PFSK-1 (cell line): ENCODE results near the gene INTS12. TPM values are rescaled to one million over a fixed set of nuclear protein-coding genes. Genes with fewer than 3 reads are reported as not detected.
A peak's percentile ranks its signal among the peaks of the same experiment; 100 is the strongest.

Experiments used
- FOXP2 ChIP-seq: optimal IDR thresholded peaks from 2 replicates; pipeline ENCODE3; 2011; ENCODE audit warnings: borderline replicate concordance, control low read depth, inconsistent platforms; ENCODE audit not compliant: insufficient read depth; ENCODE audit errors: extremely low read length, extremely low read depth
- POLR2AphosphoS5 ChIP-seq: IDR thresholded peaks from 2 replicates; pipeline ENCODE4 v1.6.1; 2012; ENCODE audit warnings: low read depth, mild to moderate bottlenecking, control low read depth, low read length, moderate library complexity
- REST ChIP-seq, 2 experiments: IDR thresholded peaks; 2 replicates each; pipeline versions ENCODE4 v1.6.1 to v1.8.0; 2011 to 2012; ENCODE audit warnings: low read depth in 2 of 2, low read length in 2 of 2, control low read depth in 1 of 2, inconsistent platforms in 1 of 2, mild to moderate bottlenecking in 1 of 2, moderate library complexity in 1 of 2; ENCODE audit not compliant: insufficient read depth in 1 of 2
- SIN3A ChIP-seq: IDR thresholded peaks from 2 replicates; pipeline ENCODE4 v1.6.1; 2012; ENCODE audit warnings: mild to moderate bottlenecking, low read length, moderate library complexity, borderline replicate concordance; ENCODE audit not compliant: insufficient read depth
- TAF1 ChIP-seq: IDR thresholded peaks from 2 replicates; pipeline ENCODE4 v1.6.1; 2012; ENCODE audit warnings: low read length, control low read depth, borderline replicate concordance; ENCODE audit not compliant: insufficient read depth
- polyA plus RNA-seq: library from polyadenylated mRNA; unstranded; fragments of >200 nt; gene quantifications from one replicate; pipeline ENCODE4 v1.2.1, GENCODE V29; 2012; ENCODE audit warnings: low read depth, missing spikeins; ENCODE audit not compliant: insufficient read length

INTS12 gene
- 19.3 TPM for polyA plus RNA-seq

- TF ChIP-seq FOXP2 (peak; percentile 52), SIN3A (peak; percentile 98), REST (IDR thresholded peaks at IDR 0.05; ENCODE audit: insufficient read depth in 1 of 2, low read depth in 2 of 2, low read length in 2 of 2) (peak in 1 of 2 experiments; percentile 72; a peak in 3 of 4 replicates), POLR2AphosphoS5 (peak; percentile 93), TAF1 (peak; percentile 98)
These were observed at the start of gene INTS12, which contains the start of gene GSTCD for GRCh38 chr4:105708181-105709080. INTS12 (minus strand) TSS chr4:105708689; CDS start chr4:105700005, 8,684 bp downstream. GSTCD (plus strand) TSS chr4:105708784; CDS start chr4:105717614, 8,830 bp downstream.

DNA sequence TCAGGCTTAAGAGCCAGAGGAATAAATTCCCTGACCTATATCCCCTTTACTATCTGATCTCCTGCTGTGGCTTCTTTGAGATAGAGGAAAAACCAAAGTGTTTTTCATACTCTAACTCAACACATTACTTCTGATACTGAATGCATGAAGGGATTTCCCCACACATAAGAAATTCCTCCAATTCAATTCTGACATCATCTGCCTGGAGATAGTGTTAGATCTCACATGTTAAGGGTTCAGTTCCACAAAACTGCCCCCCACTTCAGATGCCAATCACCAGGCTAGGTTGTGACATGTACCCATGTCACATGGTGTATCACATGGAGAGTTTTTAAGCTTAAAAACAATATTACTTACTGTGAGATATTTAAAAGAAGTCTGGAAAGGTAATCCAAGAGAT, 46.9 kb upstream of the INTS12 start:
- TF ChIP-seq FOXP2 (no peak), REST (IDR thresholded peaks at IDR 0.05; ENCODE audit: insufficient read depth in 1 of 2, low read depth in 2 of 2, low read length in 2 of 2) (no peak), TAF1 (no peak), SIN3A (no peak), POLR2AphosphoS5 (no peak)

GRCh38 chr4:105753361-105753760, 44.9 kb upstream of the INTS12 start:
- TF ChIP-seq POLR2AphosphoS5: no peak
- TF ChIP-seq FOXP2: no peak
- TF ChIP-seq TAF1: no peak
- TF ChIP-seq REST (IDR thresholded peaks at IDR 0.05; ENCODE audit: insufficient read depth in 1 of 2, low read depth in 2 of 2, low read length in 2 of 2): no peak
- TF ChIP-seq SIN3A: no peak

GRCh38 chr4:105751718-105752299, 43.3 kb upstream of the INTS12 start:
- TF ChIP-seq REST (IDR thresholded peaks at IDR 0.05; ENCODE audit: insufficient read depth in 1 of 2, low read depth in 2 of 2, low read length in 2 of 2): no peak
- no peak for TF ChIP-seq FOXP2
- no peak for TF ChIP-seq TAF1
- TF ChIP-seq SIN3A: no peak
- no peak for TF ChIP-seq POLR2AphosphoS5
